KMS-11 (cell line): ENCODE results near the gene ATP6V0E2.

Source experiments
- H2AFZ ChIP-seq: fragments of 200-600 bp; sonication (generic); 2 replicates; pipeline ENCODE4 v1.6.1; 2016; ENCODE audit warnings: antibody characterized with exemption, mixed run types, low read depth
- H3K27ac ChIP-seq: fragments of 200-600 bp; sonication (generic); 2 replicates; pipeline ENCODE4 v1.6.1; 2016; ENCODE audit warnings: mild to moderate bottlenecking, mixed run types
- H3K27me3 ChIP-seq: fragments of 200-600 bp; sonication (generic); 2 replicates; pipeline ENCODE4 v1.6.1; 2017; ENCODE audit warnings: mild to moderate bottlenecking, low read depth, mixed run types, moderate library complexity; ENCODE audit not compliant: insufficient read depth
- H3K36me3 ChIP-seq: fragments of 200-600 bp; sonication (generic); 2 replicates; pipeline ENCODE4 v1.6.1; 2017; ENCODE audit warnings: mild to moderate bottlenecking, mixed run types; ENCODE audit not compliant: insufficient read depth
- H3K4me1 ChIP-seq: fragments of 200-600 bp; sonication (generic); 2 replicates; pipeline ENCODE4 v1.6.1; 2016; ENCODE audit warnings: mild to moderate bottlenecking, low read depth, mixed run types; ENCODE audit not compliant: poor library complexity, severe bottlenecking
- H3K4me2 ChIP-seq: fragments of 200-600 bp; sonication (generic); 2 replicates; pipeline ENCODE4 v1.7.0; 2016; ENCODE audit warnings: mild to moderate bottlenecking, mixed run types
- H3K4me3 ChIP-seq: fragments of 200-600 bp; sonication (generic); IDR thresholded peaks from 2 replicates; pipeline ENCODE4 v1.6.1; 2017; ENCODE audit warnings: low read depth, low read length, mixed read lengths; ENCODE audit not compliant: insufficient read depth
- H3K79me2 ChIP-seq: fragments of 200-600 bp; sonication (generic); 2 replicates; pipeline ENCODE4 v1.6.1; 2016; ENCODE audit warnings: low read depth, mixed run types; ENCODE audit not compliant: insufficient read depth
- H3K9ac ChIP-seq: fragments of 200-600 bp; sonication (generic); 2 replicates; pipeline ENCODE4 v1.6.1; 2016; ENCODE audit warnings: mild to moderate bottlenecking, mixed run types
- H4K20me1 ChIP-seq: fragments of 200-600 bp; sonication (generic); 2 replicates; pipeline ENCODE4 v1.6.1; 2016; ENCODE audit warnings: mild to moderate bottlenecking, mixed run types; ENCODE audit not compliant: insufficient read depth
- CTCF ChIP-seq: fragments of 200-600 bp; sonication (generic); conservative IDR thresholded peaks from 2 replicates; pipeline ENCODE4 v1.6.1; 2017; ENCODE audit warnings: low read depth, mild to moderate bottlenecking, antibody characterized with exemption, low read length, moderate library complexity, mixed read lengths

Gene ATP6V0E2

GRCh38 chr7:149830997-149831740, 42.6 kb upstream of the ATP6V0E2 start:
- Histone ChIP-seq H3K4me2 (no peak overlapping the region), H3K4me3 (no peak overlapping the region), H3K9ac (no peak overlapping the region), H3K36me3 (no peaks in the 10 kb centered on the region), H3K79me2 (no peaks in the 10 kb centered on the region), H3K27me3 (peaks cover 57% of the 10 kb centered on the region), H2AFZ (no peak overlapping the region), H3K27ac (no peak overlapping the region), H4K20me1 (no peaks in the 10 kb centered on the region), H3K4me1 (no peaks in the 10 kb centered on the region)
- TF ChIP-seq CTCF, result no peak

- no peak overlapping the region for H3K27ac ChIP-seq
- H3K9ac ChIP-seq, result no peak overlapping the region
- H3K4me2 ChIP-seq, result no peak overlapping the region
- H3K4me3 ChIP-seq, result no peak overlapping the region
- H3K27me3 ChIP-seq, result peaks cover 51% of the 10 kb centered on the region
- no peak for TF ChIP-seq CTCF
- no peaks in the 10 kb centered on the region for H3K79me2 ChIP-seq
- no peaks in the 10 kb centered on the region for H4K20me1 ChIP-seq
- H3K4me1 ChIP-seq, result no peaks in the 10 kb centered on the region
- no peak overlapping the region for H2AFZ ChIP-seq
- H3K36me3 ChIP-seq, result no peaks in the 10 kb centered on the region
Observed at GRCh38 chr7:149831741-149832219, 42.0 kb upstream of the ATP6V0E2 start.

GRCh38 chr7:149832332-149833041, 41.3 kb upstream of the ATP6V0E2 start:
- no peak overlapping the region for H2AFZ ChIP-seq
- TF ChIP-seq CTCF, result no peak
- no peak overlapping the region for H3K9ac ChIP-seq
- H3K79me2 ChIP-seq, result no peaks in the 10 kb centered on the region
- H3K36me3 ChIP-seq, result no peaks in the 10 kb centered on the region
- no peaks in the 10 kb centered on the region for H3K4me1 ChIP-seq
- H4K20me1 ChIP-seq, result no peaks in the 10 kb centered on the region
- H3K27ac ChIP-seq, result no peak overlapping the region
- no peak overlapping the region for H3K4me2 ChIP-seq
- peaks cover 44% of the 10 kb centered on the region for H3K27me3 ChIP-seq
- no peak overlapping the region for H3K4me3 ChIP-seq

- peaks cover 4% of the 10 kb centered on the region for H3K4me1 ChIP-seq
- no peak overlapping the region for H3K4me3 ChIP-seq
- TF ChIP-seq CTCF, result no peak
- H3K27me3 ChIP-seq, result peaks cover 34% of the 10 kb centered on the region
- no peaks in the 10 kb centered on the region for H3K36me3 ChIP-seq
- H4K20me1 ChIP-seq, result no peaks in the 10 kb centered on the region
- H3K79me2 ChIP-seq, result no peaks in the 10 kb centered on the region
- no peak overlapping the region for H3K27ac ChIP-seq
- no peak overlapping the region for H3K9ac ChIP-seq
- H3K4me2 ChIP-seq, result no peak overlapping the region
- no peak overlapping the region for H2AFZ ChIP-seq
Observed at GRCh38 chr7:149833495-149834130, 40.2 kb upstream of the ATP6V0E2 start.
